PFSK-1 (cell line): ENCODE results near the gene FAXDC2.

Experiments used
- FOXP2 ChIP-seq: optimal IDR thresholded peaks from 2 replicates; pipeline ENCODE3; 2011; ENCODE audit warnings: borderline replicate concordance, control low read depth, inconsistent platforms; ENCODE audit not compliant: insufficient read depth; ENCODE audit errors: extremely low read length, extremely low read depth
- POLR2AphosphoS5 ChIP-seq: IDR thresholded peaks from 2 replicates; pipeline ENCODE4 v1.6.1; 2012; ENCODE audit warnings: low read depth, mild to moderate bottlenecking, control low read depth, low read length, moderate library complexity
- REST ChIP-seq, 2 experiments: IDR thresholded peaks; 2 replicates each; pipeline versions ENCODE4 v1.6.1 to v1.8.0; 2011 to 2012; ENCODE audit warnings: low read depth in 2 of 2, low read length in 2 of 2, control low read depth in 1 of 2, inconsistent platforms in 1 of 2, mild to moderate bottlenecking in 1 of 2, moderate library complexity in 1 of 2; ENCODE audit not compliant: insufficient read depth in 1 of 2
- SIN3A ChIP-seq: IDR thresholded peaks from 2 replicates; pipeline ENCODE4 v1.6.1; 2012; ENCODE audit warnings: mild to moderate bottlenecking, low read length, moderate library complexity, borderline replicate concordance; ENCODE audit not compliant: insufficient read depth
- TAF1 ChIP-seq: IDR thresholded peaks from 2 replicates; pipeline ENCODE4 v1.6.1; 2012; ENCODE audit warnings: low read length, control low read depth, borderline replicate concordance; ENCODE audit not compliant: insufficient read depth

The FAXDC2 gene

GRCh38 chr5:154770111-154770510 lies 80.3 kb downstream of the FAXDC2 start:
- TF ChIP-seq POLR2AphosphoS5 (no peak), FOXP2 (no peak), SIN3A (no peak), REST (IDR thresholded peaks at IDR 0.05; ENCODE audit: insufficient read depth in 1 of 2, low read depth in 2 of 2, low read length in 2 of 2) (no peak), TAF1 (no peak)
